A673 (cell line): ENCODE measurements around the gene ART1. TPM values are rescaled to one million over a fixed set of nuclear protein-coding genes. Genes with fewer than 3 reads are reported as not detected.

Experiments used
- BruUV-seq: library from RNA; stranded (reverse); fragments of 400-500 nt; replicated peaks from 2 replicates; lab custom pipeline; 2021; lab: Mats Ljungman, UMichigan
- CTCF ChIA-PET: fragments of 300-600 bp; sonication (Branson Sonifier 250); formaldehyde crosslinking; loops from one replicate; lab custom pipeline; 2022; ENCODE audit warnings: antibody characterized with exemption; lab: Charles Lee
- POLR2A ChIA-PET: fragments of 300-600 bp; sonication (Branson Sonifier 250); formaldehyde crosslinking; loops from one replicate; lab custom pipeline; 2022; ENCODE audit warnings: antibody characterized with exemption; ENCODE audit not compliant: low non-redundant PET; lab: Charles Lee
- DNase-seq: peaks from one replicate; pipeline ENCODE4 v3.0.0-alpha.2; 2015; ENCODE audit warnings: low spot score
- H3K27ac ChIP-seq: fragments of 200-600 bp; sonication (generic); 2 replicates; pipeline ENCODE4 v1.5.1; 2016; ENCODE audit warnings: mixed run types, low read depth, mild to moderate bottlenecking, mixed read lengths, antibody characterized with exemption, low read length; ENCODE audit not compliant: poor library complexity, severe bottlenecking
- H3K27me3 ChIP-seq: fragments of 200-600 bp; sonication (generic); replicated peaks from 2 replicates; pipeline ENCODE4 v1.6.1; 2017; ENCODE audit warnings: mixed run types, low read depth, mild to moderate bottlenecking, mixed read lengths, antibody characterized with exemption, low read length; ENCODE audit not compliant: insufficient read depth, poor library complexity
- H3K36me3 ChIP-seq: fragments of 200-600 bp; sonication (generic); 2 replicates; pipeline ENCODE4 v1.6.1; 2016; ENCODE audit warnings: mixed run types, mild to moderate bottlenecking, mixed read lengths, antibody characterized with exemption, low read length; ENCODE audit not compliant: insufficient read depth, poor library complexity, severe bottlenecking
- H3K4me1 ChIP-seq: fragments of 200-600 bp; sonication (generic); 2 replicates; pipeline ENCODE4 v1.6.1; 2017; ENCODE audit warnings: mixed run types, mild to moderate bottlenecking, mixed read lengths, antibody characterized with exemption, low read length; ENCODE audit not compliant: insufficient read depth, poor library complexity, severe bottlenecking
- H3K4me3 ChIP-seq: fragments of 200-600 bp; sonication (generic); 2 replicates; pipeline ENCODE4 v1.5.1; 2016; ENCODE audit warnings: low read depth, mixed run types, mild to moderate bottlenecking, mixed read lengths, low read length; ENCODE audit not compliant: poor library complexity, severe bottlenecking
- H3K9me3 ChIP-seq: fragments of 200-600 bp; sonication (generic); 2 replicates; pipeline ENCODE4 v1.6.1; 2016; ENCODE audit warnings: mixed run types, low read depth, mild to moderate bottlenecking, mixed read lengths, antibody characterized with exemption, low read length; ENCODE audit not compliant: poor library complexity, severe bottlenecking
- CTCF ChIP-seq: fragments of 300-800, 200-600 bp; sonication (generic); conservative IDR thresholded peaks from 2 replicates; pipeline ENCODE4 v1.5.1; 2017; ENCODE audit warnings: low read depth, mild to moderate bottlenecking, antibody characterized with exemption, low read length, moderate library complexity, mixed read lengths
- EZH2 ChIP-seq: fragments of 200-600 bp; sonication (generic); IDR thresholded peaks from 2 replicates; pipeline ENCODE4 v1.6.1; 2017; ENCODE audit warnings: borderline replicate concordance, low read depth, mild to moderate bottlenecking, mixed read lengths, antibody characterized with exemption, low read length; ENCODE audit not compliant: poor library complexity, severe bottlenecking
- intact Hi-C: fragments of 100-400 bp; cut with micrococcal nuclease; formaldehyde crosslinking; loops from one replicate; pipeline ENCODE4 v1.10.0; 2022; ENCODE audit not compliant: unreplicated experiment
- total RNA-seq: library from RNA; stranded (reverse); gene quantifications from 2 replicates; pipeline ENCODE4 v1.2.3, GENCODE V29; 2021

ART1 gene
- total RNA-seq, 1 experiment from 2014 or later, result not detected

- intact Hi-C loops, result no loop called here
- Histone ChIP-seq H3K4me1 (no peaks in the 10 kb centered on the region), H3K9me3 (no peaks in the 10 kb centered on the region), H3K27ac (no peak overlapping the region), H3K36me3 (peaks cover 59% of the 10 kb centered on the region), H3K4me3 (no peak overlapping the region), H3K27me3 (no peaks in the 10 kb centered on the region)
- CTCF ChIA-PET, result no interaction called here
- no TSS peak for BruUV-seq
- TF ChIP-seq EZH2, result no peak
- TF ChIP-seq CTCF, result no peak
- POLR2A ChIA-PET, result no interaction called here
- no peak for DNase-seq
These were observed 58.5 kb downstream of the ART1 start for GRCh38 chr11:3703383-3703782.

- Histone ChIP-seq H3K4me1 (no peaks in the 10 kb centered on the region), H3K27ac (no peak overlapping the region), H3K27me3 (no peaks in the 10 kb centered on the region), H3K36me3 (peaks cover 45% of the 10 kb centered on the region), H3K9me3 (no peaks in the 10 kb centered on the region), H3K4me3 (no peak overlapping the region)
- ChIA-PET CTCF (no interaction called here), POLR2A (no interaction called here)
- intact Hi-C loops, result no loop called here
- no TSS peak for BruUV-seq
- no peak for DNase-seq
- TF ChIP-seq CTCF (no peak), EZH2 (no peak)
These were observed 62.2 kb downstream of the ART1 start for GRCh38 chr11:3707176-3707575.

- H3K27ac ChIP-seq, result no peak overlapping the region
- TF ChIP-seq EZH2 (no peak), CTCF (no peak)
- DNase-seq, result no peak
- intact Hi-C loops, result no loop called here
- ChIA-PET POLR2A (no interaction called here), CTCF (interaction anchor here (0.7 kb wide), 1 partner anchor 287 kb away, joined by 8 read pairs; no protein-coding TSS in a partner anchor)
- no peaks in the 10 kb centered on the region for H3K4me1 ChIP-seq
- no peak overlapping the region for H3K4me3 ChIP-seq
- H3K9me3 ChIP-seq, result no peaks in the 10 kb centered on the region
- no peaks in the 10 kb centered on the region for H3K27me3 ChIP-seq
- no TSS peak for BruUV-seq
- H3K36me3 ChIP-seq, result peaks cover 48% of the 10 kb centered on the region
These were observed 65.0 kb downstream of the ART1 start for GRCh38 chr11:3709977-3710376.
